ENCODE measurements around the gene BMP3.
"Not testable (repeated sequence)": the region's sequence is repeated elsewhere in the genome, so short reads cannot be mapped to it uniquely, and the experiment has no call there.

Gene BMP3, protein sequence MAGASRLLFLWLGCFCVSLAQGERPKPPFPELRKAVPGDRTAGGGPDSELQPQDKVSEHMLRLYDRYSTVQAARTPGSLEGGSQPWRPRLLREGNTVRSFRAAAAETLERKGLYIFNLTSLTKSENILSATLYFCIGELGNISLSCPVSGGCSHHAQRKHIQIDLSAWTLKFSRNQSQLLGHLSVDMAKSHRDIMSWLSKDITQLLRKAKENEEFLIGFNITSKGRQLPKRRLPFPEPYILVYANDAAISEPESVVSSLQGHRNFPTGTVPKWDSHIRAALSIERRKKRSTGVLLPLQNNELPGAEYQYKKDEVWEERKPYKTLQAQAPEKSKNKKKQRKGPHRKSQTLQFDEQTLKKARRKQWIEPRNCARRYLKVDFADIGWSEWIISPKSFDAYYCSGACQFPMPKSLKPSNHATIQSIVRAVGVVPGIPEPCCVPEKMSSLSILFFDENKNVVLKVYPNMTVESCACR

DNA sequence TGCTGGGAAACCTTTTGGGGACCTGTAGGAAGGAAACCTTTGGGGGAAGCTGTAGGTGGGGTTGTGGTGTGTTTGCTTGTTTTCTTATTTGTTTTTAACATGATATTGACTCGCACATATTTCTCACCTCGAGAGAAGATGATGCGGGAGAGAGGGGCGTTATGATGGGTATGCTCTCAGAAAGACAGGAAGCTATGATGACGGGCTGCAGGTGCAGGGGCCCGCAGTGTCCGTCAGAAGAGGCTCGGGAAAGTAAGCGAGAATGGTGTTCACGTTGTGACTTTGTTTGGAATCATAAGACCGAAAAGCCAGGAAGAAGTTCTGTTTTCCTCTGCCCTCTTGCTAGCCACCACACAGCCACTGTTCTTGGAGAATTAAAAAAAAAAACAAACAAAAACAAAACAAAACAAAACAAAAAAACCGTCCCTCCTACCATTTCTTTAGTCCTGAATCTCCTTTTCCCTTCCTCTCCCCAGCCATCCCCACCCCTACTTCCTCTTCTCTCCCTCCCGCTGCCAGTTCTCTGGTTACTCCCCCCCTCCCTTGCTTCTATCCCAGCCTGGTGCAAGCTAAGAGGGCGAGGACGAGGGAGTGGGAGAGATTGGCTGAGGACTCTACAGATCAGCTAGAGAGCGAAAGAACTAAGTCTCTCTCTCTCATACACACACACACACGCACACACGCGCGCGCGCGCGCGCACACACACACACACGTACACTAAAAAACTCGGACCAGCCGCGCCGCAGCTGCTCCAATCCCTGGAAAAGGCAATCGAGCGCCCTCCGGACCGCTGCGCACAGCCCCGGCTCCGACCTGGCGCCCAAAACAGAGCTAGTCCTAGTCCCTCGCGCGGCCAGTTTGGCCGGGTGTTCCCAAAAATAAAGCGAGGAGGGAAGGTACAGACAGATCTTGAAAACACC lies at the start of gene BMP3:
Gene BMP3 (plus strand): TSS at position 648 of the 920 bp plus-strand sequence. CDS start 577 bp downstream, outside the sequence.
- no peak for DNase-seq

DNA sequence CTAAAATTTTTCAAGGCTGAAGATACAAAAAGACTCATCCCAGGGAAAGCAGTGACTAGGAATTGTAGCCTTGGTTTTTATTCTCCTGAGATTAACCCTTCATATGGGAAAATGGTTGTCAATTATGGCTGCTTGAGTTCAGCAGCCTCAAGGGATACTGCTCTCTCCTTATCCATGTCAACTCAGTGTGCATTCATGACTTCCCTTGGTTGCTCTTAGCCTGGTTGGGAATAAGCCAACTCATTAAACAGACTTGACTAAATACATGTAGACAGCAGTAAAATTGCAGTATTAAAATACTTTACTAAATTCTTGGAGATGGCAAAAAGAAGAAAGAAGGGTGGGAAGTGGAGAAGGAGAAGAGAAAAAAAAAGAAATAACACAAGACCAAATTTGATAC lies 44.5 kb upstream of the BMP3 start:
- DNase-seq: no peak

DNA sequence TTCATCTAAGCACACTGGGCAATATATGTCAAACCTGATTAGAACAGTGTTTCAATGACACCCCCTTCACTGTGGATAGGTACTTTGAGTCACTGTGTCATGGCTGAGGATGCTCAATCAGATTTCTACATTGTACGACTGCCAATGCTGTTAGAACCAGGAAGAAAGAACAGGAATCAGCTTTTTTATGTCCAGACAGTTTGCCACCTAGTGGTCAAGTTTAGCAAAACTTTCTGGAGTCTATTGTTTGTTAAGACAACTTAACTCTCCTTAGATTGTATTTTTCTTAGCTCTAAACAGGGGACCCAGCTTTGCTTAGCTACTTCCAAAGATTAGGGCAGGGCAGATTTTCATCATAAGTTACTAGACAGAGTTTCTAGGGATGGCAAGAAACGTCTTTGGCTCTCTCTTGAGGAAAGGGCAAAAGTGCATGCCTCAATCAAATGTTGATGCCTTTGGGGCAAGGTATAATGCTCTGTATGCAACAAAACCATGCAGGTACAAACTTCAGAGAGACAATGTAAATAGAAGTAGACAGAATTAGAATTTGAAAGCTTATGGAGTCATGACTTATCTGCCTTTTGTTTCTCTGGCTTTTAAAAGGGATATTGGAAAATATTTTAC lies 40.5 kb upstream of the BMP3 start:
- DNase-seq: peak; percentile 58

DNA sequence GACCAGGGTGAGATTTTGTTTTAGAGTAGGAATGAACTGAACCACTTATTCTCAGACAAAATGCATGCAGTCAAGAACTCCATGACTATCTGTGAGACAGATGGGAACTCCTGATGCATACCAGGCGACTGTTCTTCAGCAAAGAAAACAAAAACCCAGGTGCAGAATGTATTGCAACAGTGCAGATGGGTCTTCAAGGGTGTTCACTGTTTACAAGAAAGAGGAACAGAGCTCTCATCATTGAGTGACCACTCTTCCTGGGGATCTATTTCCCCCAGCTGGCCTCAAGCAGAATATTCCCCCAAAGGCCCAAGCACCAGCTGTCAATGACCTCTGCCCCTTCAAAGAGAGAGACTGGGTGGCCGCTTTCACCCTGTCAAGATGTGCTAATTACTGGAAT lies 39.7 kb upstream of the BMP3 start:
- DNase-seq: no peak

- DNase-seq: no peak
These were observed 30.6 kb upstream of the BMP3 start for GRCh38 chr4:80999943-81000342.

GRCh38 chr4:81003597-81004111 lies 26.9 kb upstream of the BMP3 start:
- DNase-seq: no peak

GRCh38 chr4:81007417-81007816 lies 23.1 kb upstream of the BMP3 start:
- DNase-seq: no peak

DNA sequence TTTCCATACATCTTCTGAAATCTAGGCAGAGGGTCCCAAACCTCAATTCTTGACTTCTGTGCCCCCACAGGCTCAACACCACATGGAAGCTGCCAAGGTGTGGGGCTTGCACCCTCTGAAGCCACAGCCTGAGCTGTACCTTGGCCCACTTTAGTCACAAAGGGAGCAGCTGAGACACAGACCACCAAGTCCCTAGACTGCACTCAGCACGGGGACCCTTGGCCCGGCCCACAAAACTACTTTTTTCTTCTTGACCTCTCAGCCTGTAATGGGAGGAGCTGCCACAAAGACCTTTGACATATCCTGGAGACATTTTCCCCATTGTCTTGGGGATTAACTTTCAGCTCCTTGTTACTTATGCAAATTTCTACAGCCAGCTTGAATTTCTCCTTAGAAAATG lies 13.9 kb upstream of the BMP3 start:
- not testable (repeated sequence) for DNase-seq

DNA sequence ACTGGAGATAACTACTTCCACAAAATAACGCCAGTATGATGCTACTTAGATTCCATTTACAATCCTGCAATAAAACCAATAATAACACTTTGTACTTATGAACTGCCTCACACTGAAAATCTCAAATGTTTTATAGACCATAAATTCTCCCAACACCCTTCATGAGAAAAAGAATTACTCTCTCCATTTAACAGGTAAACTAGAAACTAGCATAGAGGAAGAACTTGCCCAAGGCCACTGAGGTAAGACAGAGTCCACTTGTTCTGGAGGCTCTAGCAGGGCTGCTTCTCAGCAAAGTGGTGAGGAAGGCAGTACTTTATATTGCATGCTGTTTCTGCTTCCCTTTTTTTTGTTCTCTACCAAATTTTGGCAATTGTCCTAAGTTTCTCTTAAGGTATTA lies 11.5 kb upstream of the BMP3 start:
- no peak for DNase-seq

DNA sequence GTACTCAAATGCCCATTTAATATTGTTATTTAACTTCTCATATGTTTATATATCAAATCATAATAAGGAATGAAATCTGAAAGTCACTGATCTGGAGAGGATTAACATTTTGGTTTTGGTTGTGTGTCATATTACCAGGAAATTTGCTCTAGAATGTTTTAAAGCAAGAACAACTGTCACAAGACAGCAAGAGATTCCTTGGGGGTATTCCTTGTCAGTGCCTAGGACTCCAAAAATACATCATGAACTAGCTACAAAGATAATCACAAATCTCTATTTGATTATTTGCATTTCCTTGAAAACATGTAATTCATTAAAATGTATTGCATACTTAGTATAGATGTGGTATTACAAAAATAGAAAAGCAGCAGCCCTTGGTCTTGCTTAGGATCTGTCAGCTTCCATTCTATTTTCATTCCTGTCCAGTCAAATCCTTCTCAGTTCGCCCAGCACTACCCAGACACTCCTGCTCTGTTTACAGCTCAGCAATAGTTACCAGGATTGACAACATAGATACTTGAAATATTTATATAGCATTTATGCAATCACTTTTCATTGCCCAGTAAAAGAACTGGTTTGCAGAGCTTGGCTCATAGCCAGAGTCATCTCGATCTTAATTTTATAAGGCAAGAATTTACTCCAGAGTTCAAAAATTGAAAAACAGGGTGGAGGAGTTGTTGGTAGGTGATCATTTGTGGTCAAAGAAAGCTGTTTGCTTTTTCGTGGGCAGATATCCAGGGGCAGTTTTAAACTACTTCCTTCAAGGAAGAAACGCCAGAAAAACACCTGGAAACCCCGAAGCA lies 9.2 kb upstream of the BMP3 start:
- no peak for DNase-seq

- no peak for DNase-seq
These were observed 8.5 kb upstream of the BMP3 start for GRCh38 chr4:81021981-81022380.

- DNase-seq: no peak
These were observed 7.0 kb upstream of the BMP3 start for GRCh38 chr4:81023484-81023883.

DNA sequence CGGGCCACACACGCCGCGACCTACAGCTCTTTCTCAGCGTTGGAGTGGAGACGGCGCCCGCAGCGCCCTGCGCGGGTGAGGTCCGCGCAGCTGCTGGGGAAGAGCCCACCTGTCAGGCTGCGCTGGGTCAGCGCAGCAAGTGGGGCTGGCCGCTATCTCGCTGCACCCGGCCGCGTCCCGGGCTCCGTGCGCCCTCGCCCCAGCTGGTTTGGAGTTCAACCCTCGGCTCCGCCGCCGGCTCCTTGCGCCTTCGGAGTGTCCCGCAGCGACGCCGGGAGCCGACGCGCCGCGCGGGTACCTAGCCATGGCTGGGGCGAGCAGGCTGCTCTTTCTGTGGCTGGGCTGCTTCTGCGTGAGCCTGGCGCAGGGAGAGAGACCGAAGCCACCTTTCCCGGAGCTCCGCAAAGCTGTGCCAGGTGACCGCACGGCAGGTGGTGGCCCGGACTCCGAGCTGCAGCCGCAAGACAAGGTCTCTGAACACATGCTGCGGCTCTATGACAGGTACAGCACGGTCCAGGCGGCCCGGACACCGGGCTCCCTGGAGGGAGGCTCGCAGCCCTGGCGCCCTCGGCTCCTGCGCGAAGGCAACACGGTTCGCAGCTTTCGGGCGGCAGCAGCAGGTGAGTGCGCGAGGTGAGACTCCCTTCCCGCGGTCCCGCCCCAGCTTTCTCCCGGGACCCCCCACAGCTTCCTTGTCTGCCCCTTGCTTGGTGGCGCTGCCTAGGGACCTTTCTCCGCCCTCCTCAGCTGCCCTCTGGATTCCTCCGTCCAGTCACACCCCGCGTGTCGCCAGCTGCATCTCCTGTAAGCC lies 678 bp downstream of the BMP3 start:
- DNase-seq: peak; percentile 63

DNA sequence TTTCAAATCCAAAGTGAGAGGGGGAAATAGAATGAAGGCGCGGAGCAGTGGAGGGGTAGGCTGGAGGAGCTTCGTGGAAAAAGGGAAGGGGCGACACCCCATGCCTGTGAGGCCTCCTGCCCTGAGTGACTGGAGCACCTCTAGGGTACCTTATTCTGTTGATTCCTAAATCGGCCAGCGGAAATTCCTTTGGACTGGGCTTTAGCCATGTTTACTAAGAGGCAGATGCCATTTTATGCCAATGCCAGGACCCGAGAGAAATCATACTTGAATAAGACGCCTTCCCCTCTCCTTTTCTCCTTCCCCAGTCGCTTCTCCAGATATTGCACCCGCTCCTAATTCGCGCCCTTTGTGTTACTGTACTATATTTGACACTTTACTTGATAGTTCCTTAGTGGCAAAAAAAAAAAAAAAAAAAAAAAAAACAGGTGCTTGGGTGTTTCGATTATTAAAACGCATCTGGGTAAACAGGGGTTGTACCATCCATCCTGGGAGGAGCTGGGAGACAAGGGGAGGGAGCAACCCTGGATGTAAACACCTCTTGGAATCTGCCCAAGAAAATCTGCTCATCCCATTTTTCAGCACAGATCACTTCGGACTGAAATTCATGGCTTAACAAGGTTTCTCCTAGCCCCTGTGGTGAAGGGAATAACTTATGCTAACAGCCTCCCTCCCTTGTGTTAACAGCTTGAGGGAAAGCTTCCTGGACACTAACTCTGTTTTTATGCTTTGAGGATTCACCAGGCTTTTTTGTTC lies 1.5 kb downstream of the BMP3 start:
- no peak for DNase-seq

DNA sequence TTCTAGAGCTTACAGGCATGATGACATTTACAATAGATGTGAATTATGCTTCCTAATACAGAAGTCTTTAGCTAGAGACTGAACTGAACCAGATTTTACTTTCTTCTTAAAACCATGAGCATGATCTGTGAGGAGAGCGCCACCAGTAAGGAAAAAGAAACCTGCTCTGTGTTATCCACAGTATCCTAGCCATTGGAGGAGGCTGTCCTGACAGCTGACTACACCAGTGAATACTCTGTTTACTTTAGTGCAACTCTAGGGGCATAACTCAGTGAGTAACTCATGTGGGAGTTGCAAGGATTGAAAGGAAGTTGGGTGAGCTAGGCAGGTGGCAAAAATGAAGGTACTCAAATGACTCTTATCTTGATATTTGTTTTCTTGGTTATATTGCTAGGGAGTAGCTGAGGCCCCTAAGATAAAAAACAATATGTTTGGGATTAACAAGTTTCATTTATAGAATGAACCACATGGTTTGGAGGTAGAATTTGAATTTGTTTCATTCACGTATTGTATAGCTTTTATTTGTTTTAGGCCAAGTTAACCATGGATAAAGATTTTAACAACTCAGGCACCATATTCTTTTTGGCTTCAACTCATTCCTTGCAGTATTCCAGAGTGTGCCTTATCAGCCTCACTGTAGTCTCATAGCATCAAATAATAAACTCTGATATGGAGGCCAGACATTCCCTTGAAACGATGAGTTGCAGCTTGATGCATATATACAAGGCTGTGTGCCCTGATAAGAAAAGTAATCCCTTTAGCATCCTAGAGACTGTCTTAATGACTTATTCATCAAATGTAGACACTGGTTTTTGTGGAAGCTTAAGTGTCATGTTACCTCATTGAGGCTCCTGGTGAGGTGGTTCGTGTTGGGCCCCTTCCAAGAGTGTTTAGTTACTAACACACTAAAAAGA lies 2.5 kb downstream of the BMP3 start:
- no peak for DNase-seq

DNA sequence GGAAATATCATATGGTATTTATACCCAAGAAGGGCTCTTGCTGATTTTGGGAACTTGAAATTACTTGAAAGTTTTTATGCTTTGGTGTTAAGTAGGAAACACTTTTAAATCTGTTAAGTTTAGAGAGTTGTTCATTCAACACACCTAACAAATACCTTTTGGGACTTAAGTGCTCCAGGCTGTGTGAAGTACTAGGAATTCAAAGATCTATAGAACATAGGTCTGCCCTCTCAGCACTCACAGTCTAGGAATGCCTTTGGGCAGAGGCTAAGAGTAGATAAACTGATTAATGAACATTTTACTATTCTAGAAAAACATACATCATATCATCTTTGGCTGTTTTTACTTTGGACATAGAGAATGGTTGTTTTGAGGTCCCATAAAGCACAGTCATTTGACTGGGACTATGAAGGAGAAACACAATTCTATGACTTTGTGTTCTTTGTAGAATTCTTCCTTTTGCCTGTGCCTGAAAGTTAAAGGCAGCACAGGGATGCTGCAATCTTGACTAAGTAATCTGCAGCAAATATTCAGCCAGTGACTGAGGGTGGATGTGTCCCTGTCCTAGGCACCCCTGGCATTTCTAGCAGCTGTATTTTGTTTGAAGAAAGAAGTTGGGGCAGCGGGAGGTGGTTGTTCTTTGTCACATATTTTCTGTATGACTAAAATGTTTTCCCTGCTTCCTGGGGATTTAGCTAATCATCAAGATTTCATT lies 8.3 kb downstream of the BMP3 start:
- DNase-seq: no peak

- DNase-seq: no peak
These were observed 9.0 kb downstream of the BMP3 start for GRCh38 chr4:81039351-81039972.

GRCh38 chr4:81040012-81040659 lies 9.6 kb downstream of the BMP3 start:
- DNase-seq: no peak
